Muscle of leg (tissue), 11 donors: ENCODE results near the gene CAMTA1. TPM values are rescaled to one million over a fixed set of nuclear protein-coding genes. Genes with fewer than 3 reads are reported as not detected.

Experiments
- DNase-seq: peaks from one replicate; pipeline ENCODE4 v3.0.0; 2013
- H3K27ac ChIP-seq: one replicate; pipeline ENCODE4 v1.5.1; 2013; ENCODE audit warnings: mild to moderate bottlenecking, low read length, control low read depth
- H3K27me3 ChIP-seq: one replicate; pipeline ENCODE4 v1.6.1; 2013; ENCODE audit warnings: low read length; ENCODE audit not compliant: control insufficient read depth, insufficient read depth
- H3K36me3 ChIP-seq: one replicate; pipeline ENCODE4 v1.6.1; 2013; ENCODE audit warnings: low read length; ENCODE audit not compliant: control insufficient read depth, insufficient read depth
- H3K4me1 ChIP-seq: one replicate; pipeline ENCODE4 v1.6.1; 2013; ENCODE audit warnings: low read length; ENCODE audit not compliant: control insufficient read depth, insufficient read depth
- H3K4me3 ChIP-seq: one replicate; pipeline ENCODE4 v1.5.1; 2013; ENCODE audit warnings: low read length, control low read depth
- H3K9me3 ChIP-seq: replicated peaks from 2 replicates; pipeline ENCODE4 v1.6.1; 2013; ENCODE audit warnings: low read depth, low read length; ENCODE audit not compliant: control insufficient read depth
- WGBS: methylation state at CpG from one replicate; pipeline ENCODE4 v1.1.5; 2013; ENCODE audit warnings: missing lambda C conversion rate; ENCODE audit not compliant: insufficient coverage; 5-methylcytosine and 5-hydroxymethylcytosine counted together
- polyA plus RNA-seq, 8 donors: library from polyadenylated mRNA; unstranded; fragments of 120-200 nt; gene quantifications; one replicate each; pipeline versions ENCODE4 v1.2.1 to v1.2.3, GENCODE V29; 2013; ENCODE audit warnings: inconsistent platforms in 1 of 8, low replicate concordance in 1 of 8; ENCODE audit not compliant: insufficient read length in 8 of 8, insufficient read depth in 1 of 8
- total RNA-seq: library from RNA; stranded (reverse); fragments of 120-200 nt; gene quantifications from one replicate; pipeline ENCODE4 v1.2.4, GENCODE V29; 2013

CAMTA1 gene
- total and polyA plus RNA-seq, 9 donors, result 36.4 to 56.4 (median 47.7) TPM

DNA sequence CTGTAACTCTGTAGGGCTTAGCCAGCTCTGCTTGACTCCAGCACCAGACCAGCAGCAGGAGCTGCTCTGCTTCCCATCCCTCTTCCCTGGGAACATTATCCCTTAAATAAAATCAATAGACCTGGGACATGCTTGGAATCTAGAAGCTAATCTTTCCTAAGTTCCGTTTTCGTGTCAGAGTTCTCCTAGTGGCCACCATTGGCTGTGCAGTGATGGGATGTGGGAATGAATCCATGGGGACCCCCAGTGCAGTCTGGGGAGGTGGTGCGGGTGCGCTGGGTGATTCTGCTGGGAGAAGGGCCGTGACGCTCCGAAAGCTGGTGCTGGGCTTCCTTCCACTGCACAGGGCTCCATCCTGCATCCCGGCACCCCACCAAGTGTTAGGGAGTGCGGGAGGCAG, 202.7 kb downstream of the CAMTA1 start:
- Histone ChIP-seq H3K4me1 (peaks cover 15% of the 10 kb centered on the region), H3K27ac (no peak overlapping the region), H3K4me3 (no peak overlapping the region), H3K27me3 (no peaks in the 10 kb centered on the region), H3K9me3 (no peaks in the 10 kb centered on the region), H3K36me3 (no peaks in the 10 kb centered on the region)
- no peak for DNase-seq
- 62% methylated on average over 8 of the region's 9 CpGs for WGBS

DNA sequence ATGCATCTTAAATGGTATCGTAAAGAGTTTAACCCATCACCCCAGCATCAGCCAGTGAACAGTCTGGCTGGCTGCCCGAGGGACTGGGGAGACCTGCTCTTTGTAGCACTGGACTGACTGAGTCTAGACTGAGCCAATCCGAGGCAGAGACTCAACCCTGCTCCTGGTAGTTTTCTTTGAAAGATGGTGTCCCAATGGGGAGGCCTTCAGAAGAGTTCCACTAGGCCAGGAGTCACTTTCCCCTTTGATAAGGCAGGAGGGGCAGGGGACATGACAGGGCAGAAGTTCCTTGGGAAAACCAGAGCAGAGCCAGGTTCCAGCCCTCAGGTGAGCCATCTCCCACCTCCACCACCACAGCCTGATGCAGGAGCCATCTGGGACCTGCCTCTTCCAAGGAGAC, 203.5 kb downstream of the CAMTA1 start:
- Histone ChIP-seq H3K4me1 (peaks cover 15% of the 10 kb centered on the region), H3K36me3 (no peaks in the 10 kb centered on the region), H3K27ac (no peak overlapping the region), H3K4me3 (no peak overlapping the region), H3K27me3 (no peaks in the 10 kb centered on the region), H3K9me3 (no peaks in the 10 kb centered on the region)
- WGBS, result 40% methylated on average over 1 of the region's 3 CpGs
- DNase-seq, result no peak

DNA sequence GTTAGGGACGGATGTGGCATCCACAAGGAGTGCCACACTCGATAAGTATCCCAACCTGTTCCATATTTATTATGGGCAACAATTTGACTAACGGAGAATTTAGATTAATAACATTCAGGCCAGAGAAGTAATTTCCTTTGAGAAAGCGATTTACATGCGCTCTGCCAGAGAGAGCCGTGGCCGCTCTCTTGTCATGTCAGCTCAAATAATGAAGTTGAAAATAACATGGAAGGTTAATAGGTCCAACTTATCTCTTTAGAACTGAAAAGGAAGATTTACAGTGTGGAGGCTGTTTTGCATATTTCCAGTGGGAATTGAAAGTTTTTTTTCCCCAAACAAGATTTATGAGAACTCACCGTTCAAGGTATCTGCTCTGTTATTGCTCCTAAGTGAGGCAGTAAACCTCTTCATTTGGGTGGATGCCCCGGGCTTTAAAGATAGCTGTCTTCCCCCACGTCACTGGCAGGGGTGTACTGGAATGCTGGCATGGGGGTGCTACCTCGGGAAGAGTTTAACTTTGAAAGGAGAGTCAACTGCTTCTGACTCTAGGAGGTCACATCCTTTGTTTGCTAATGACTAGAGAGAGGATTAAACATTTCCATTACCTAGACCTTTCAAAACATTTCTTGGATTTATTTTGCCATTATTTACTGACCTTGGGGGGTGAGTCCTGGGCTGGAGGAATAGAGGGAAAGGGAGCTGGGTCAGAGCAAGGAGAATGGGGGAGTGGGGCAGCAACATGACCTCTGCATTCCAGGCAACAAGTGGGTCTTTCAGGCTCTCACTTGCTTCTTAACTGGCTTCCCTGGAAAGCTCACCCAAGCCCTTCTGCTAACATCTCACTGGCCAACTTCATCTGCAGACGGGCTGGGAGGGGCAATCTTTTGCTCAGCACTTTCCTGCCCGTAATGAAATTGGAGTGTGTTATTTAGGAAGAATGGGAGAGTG, 204.2 kb downstream of the CAMTA1 start:
- H3K9me3 ChIP-seq, result no peaks in the 10 kb centered on the region
- H3K36me3 ChIP-seq, result no peaks in the 10 kb centered on the region
- H3K27ac ChIP-seq, result no peak overlapping the region
- H3K27me3 ChIP-seq, result no peaks in the 10 kb centered on the region
- DNase-seq, result no peak
- H3K4me3 ChIP-seq, result no peak overlapping the region
- peaks cover 14% of the 10 kb centered on the region for H3K4me1 ChIP-seq
- WGBS, result 69% methylated on average over 6 of the region's 13 CpGs

DNA sequence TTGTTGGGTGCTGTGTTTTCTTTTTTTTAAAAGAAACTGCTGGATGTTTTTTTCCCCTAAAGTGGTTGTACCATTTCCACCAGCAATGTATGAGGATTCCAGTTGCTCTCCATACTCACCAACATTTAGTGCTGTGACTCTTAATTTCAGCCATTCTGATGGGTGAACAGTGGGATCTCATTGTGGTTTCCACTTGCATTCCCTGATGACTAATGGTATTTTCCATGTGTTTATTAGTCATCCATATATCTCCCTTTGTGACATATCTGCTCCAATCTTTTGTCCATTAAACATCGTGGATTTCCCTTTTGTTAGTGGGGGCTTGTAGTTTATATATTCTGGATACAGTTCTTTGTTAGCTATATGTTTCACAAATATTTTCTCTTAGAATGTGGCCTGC, 206.0 kb downstream of the CAMTA1 start:
- DNase-seq, result no peak
- no peak overlapping the region for H3K4me3 ChIP-seq
- H3K4me1 ChIP-seq, result peaks cover under 1% of the 10 kb centered on the region
- WGBS, result no CpG with 5 or more reads among the region's 1 CpG
- H3K9me3 ChIP-seq, result no peaks in the 10 kb centered on the region
- no peak overlapping the region for H3K27ac ChIP-seq
- no peaks in the 10 kb centered on the region for H3K27me3 ChIP-seq
- H3K36me3 ChIP-seq, result no peaks in the 10 kb centered on the region

GRCh38 chr1:6995789-6996188, 210.5 kb downstream of the CAMTA1 start:
- Histone ChIP-seq H3K9me3 (no peaks in the 10 kb centered on the region), H3K4me3 (no peak overlapping the region), H3K27ac (no peak overlapping the region), H3K36me3 (no peaks in the 10 kb centered on the region), H3K4me1 (no peaks in the 10 kb centered on the region), H3K27me3 (peaks cover 2% of the 10 kb centered on the region)
- WGBS, result 90% methylated on average over 2 of the region's 5 CpGs
- no peak for DNase-seq

DNA sequence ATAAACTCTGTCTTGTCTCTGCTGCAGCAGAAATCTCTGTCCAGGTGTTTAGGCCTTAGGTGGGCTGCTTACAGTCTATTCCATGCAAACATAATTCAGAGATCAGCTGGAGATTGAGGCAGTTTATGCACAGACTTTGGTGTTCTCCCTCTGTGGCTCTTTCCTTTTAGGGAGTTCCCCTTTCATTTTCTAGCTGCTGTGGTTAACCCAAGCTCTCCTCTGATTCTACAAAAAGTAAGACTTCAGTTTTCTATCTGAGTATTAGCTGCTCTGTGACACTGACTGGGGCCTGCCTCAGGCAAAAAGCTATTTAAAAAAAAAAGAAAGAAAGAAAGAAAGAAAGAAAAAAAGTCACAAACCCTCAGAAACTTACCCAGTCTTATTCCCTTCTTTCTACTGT, 211.1 kb downstream of the CAMTA1 start:
- DNase-seq, result no peak
- no peaks in the 10 kb centered on the region for H3K36me3 ChIP-seq
- peaks cover 2% of the 10 kb centered on the region for H3K27me3 ChIP-seq
- no peak overlapping the region for H3K4me3 ChIP-seq
- no peaks in the 10 kb centered on the region for H3K9me3 ChIP-seq
- no peak overlapping the region for H3K27ac ChIP-seq
- no peaks in the 10 kb centered on the region for H3K4me1 ChIP-seq

DNA sequence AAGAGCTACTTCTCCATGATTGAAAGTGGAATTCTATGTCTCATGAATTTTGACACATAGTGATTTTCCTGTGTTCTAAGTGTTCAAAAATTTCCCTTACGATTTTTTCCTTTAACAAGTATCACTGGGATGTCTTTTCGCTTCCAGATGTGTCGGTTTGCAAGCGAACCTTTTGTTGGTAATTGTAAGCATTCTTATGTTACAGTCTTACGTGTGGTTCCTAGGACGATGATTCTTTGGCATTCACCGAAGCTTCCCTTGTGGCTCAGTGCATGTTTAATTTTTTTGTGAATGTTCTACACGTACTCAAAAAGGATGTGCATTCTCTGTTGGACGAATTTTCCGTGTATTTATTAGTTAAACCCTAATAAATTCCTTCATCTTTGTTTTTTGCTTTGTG, 211.6 kb downstream of the CAMTA1 start:
- H3K4me3 ChIP-seq, result no peak overlapping the region
- no peaks in the 10 kb centered on the region for H3K9me3 ChIP-seq
- H3K27me3 ChIP-seq, result peaks cover 2% of the 10 kb centered on the region
- no peak overlapping the region for H3K27ac ChIP-seq
- no CpG with 5 or more reads among the region's 10 CpGs for WGBS
- H3K36me3 ChIP-seq, result no peaks in the 10 kb centered on the region
- peak; percentile 62 for DNase-seq
- H3K4me1 ChIP-seq, result no peaks in the 10 kb centered on the region

DNA sequence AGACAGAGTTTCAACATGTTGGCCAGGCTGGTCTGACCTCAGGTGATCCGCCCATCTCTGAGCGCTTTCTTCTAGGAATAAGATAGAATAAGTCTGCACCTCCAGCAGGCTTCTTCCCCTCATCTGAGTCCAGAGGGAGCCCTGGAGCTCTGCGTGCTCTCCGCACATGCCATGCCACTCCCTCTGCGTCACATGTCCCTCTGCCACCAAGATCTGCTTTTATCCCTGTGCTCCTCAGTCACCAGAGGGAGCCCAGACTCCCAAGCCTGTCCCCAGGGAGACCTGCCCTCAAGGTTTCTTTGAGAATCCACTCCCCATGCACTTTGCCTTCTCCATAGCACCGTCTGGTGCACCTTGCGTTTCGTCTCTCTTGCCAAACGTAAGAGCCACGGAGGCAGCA, 213.0 kb downstream of the CAMTA1 start:
- H3K27me3 ChIP-seq, result peaks cover 2% of the 10 kb centered on the region
- WGBS, result 60% methylated on average over 7 of the region's 10 CpGs
- DNase-seq, result no peak
- no peaks in the 10 kb centered on the region for H3K4me1 ChIP-seq
- no peak overlapping the region for H3K27ac ChIP-seq
- H3K9me3 ChIP-seq, result no peaks in the 10 kb centered on the region
- no peaks in the 10 kb centered on the region for H3K36me3 ChIP-seq
- no peak overlapping the region for H3K4me3 ChIP-seq

GRCh38 chr1:6999826-7000225, 214.6 kb downstream of the CAMTA1 start:
- Histone ChIP-seq H3K27me3 (peaks cover 2% of the 10 kb centered on the region), H3K9me3 (no peaks in the 10 kb centered on the region), H3K27ac (no peak overlapping the region), H3K36me3 (no peaks in the 10 kb centered on the region), H3K4me3 (no peak overlapping the region), H3K4me1 (no peaks in the 10 kb centered on the region)
- no peak for DNase-seq
- 100% methylated on average over 1 of the region's 6 CpGs for WGBS

GRCh38 chr1:7000720-7001119, 215.5 kb downstream of the CAMTA1 start:
- Histone ChIP-seq H3K4me1 (no peaks in the 10 kb centered on the region), H3K36me3 (no peaks in the 10 kb centered on the region), H3K27ac (no peak overlapping the region), H3K9me3 (no peaks in the 10 kb centered on the region), H3K4me3 (no peak overlapping the region), H3K27me3 (peaks cover 5% of the 10 kb centered on the region)
- no CpG with 5 or more reads among the region's 3 CpGs for WGBS
- no peak for DNase-seq
